Measurements from ENCODE around the gene TSC22D1. TPM values are rescaled to one million over a fixed set of nuclear protein-coding genes. Genes with fewer than 3 reads are reported as not detected.
"Not testable (repeated sequence)": the region's sequence is repeated elsewhere in the genome, so short reads cannot be mapped to it uniquely, and the experiment has no call there.

Gene TSC22D1
- total RNA-seq, 1 donor from 2014 or later: 70.0 TPM

DNA sequence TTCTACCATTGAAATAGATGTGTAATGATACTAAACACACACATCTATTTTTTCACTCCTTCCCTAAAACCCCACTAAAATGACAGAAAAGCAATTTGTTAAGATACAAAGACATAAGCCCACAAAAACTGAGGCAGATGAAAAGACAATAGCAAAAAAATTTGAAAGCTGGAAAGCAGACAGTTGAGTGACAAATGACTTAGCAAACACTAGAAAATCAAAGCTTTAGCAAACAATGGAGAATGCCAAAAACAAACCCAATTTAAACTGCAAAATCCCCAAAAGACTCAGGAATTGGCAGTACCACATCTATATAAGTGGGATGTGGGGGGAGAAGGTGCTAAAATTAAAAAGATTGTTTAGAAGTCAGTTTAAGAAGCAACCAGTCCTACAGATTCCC, 9.5 kb downstream of the TSC22D1 start:
- Histone ChIP-seq H3K4me3 (ENCODE audit: low read depth, low read length) (no peak overlapping the region), H3K27me3 (ENCODE audit: control insufficient read depth, insufficient read depth, low read length) (no peaks in the 10 kb centered on the region), H3K36me3 (ENCODE audit: control insufficient read depth, insufficient read depth, low read length) (no peaks in the 10 kb centered on the region)
- DNase-seq (ENCODE audit: low read depth): no peak
- TF ChIP-seq, protein P1, sequence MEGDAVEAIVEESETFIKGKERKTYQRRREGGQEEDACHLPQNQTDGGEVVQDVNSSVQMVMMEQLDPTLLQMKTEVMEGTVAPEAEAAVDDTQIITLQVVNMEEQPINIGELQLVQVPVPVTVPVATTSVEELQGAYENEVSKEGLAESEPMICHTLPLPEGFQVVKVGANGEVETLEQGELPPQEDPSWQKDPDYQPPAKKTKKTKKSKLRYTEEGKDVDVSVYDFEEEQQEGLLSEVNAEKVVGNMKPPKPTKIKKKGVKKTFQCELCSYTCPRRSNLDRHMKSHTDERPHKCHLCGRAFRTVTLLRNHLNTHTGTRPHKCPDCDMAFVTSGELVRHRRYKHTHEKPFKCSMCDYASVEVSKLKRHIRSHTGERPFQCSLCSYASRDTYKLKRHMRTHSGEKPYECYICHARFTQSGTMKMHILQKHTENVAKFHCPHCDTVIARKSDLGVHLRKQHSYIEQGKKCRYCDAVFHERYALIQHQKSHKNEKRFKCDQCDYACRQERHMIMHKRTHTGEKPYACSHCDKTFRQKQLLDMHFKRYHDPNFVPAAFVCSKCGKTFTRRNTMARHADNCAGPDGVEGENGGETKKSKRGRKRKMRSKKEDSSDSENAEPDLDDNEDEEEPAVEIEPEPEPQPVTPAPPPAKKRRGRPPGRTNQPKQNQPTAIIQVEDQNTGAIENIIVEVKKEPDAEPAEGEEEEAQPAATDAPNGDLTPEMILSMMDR (IDR thresholded peaks at IDR 0.05; ENCODE audit: insufficient read depth, low read length, poor library complexity, severe bottlenecking): no peak

DNA sequence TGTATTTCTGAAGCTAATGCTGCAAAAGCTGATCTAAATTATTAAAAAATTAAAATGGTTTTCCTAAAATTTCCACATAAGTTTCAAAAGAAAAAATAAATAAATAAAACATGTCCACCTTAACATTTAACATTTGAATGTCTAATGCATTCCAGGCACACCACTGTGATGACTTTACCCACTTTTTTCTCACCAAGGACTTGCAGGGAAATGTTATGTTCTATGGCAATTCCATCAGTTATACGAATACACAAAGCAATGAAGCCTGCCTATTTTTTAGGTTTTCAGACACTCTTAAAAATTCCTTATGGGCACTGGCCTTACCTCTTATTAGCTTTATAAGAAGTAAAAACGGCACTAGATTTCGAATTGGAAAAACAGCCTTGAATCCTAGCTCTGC, 10.2 kb downstream of the TSC22D1 start:
- DNase-seq (ENCODE audit: low read depth): no peak
- Histone ChIP-seq H3K36me3 (ENCODE audit: control insufficient read depth, insufficient read depth, low read length) (no peaks in the 10 kb centered on the region), H3K27me3 (ENCODE audit: control insufficient read depth, insufficient read depth, low read length) (no peaks in the 10 kb centered on the region), H3K4me3 (ENCODE audit: low read depth, low read length) (no peak overlapping the region)
- TF ChIP-seq, protein P1 (IDR thresholded peaks at IDR 0.05; ENCODE audit: insufficient read depth, low read length, poor library complexity, severe bottlenecking): no peak

DNA sequence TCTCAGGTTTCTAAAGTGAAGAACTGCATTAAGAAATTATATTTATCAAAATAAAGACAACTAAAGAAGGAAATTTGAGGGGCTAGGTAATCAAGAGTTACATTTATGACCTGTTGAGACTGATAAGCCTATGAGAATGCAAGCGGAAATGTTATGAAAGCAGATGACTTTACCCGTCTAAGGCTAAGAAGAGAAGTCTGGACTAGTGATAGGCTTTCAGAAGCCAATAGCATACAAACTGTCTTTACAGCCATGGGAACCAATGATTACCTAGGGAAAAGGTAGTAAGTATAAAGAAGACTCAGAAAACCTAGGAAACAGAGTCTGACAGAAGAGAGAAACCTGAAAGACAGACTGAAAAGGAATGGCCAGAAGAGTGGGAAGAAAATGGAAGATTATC, 11.2 kb downstream of the TSC22D1 start:
- no peaks in the 10 kb centered on the region for H3K36me3 ChIP-seq (ENCODE audit: control insufficient read depth, insufficient read depth, low read length)
- DNase-seq (ENCODE audit: low read depth): no peak
- H3K4me3 ChIP-seq (ENCODE audit: low read depth, low read length): no peak overlapping the region
- H3K27me3 ChIP-seq (ENCODE audit: control insufficient read depth, insufficient read depth, low read length): no peaks in the 10 kb centered on the region
- TF ChIP-seq, protein P1 (IDR thresholded peaks at IDR 0.05; ENCODE audit: insufficient read depth, low read length, poor library complexity, severe bottlenecking): no peak

DNA sequence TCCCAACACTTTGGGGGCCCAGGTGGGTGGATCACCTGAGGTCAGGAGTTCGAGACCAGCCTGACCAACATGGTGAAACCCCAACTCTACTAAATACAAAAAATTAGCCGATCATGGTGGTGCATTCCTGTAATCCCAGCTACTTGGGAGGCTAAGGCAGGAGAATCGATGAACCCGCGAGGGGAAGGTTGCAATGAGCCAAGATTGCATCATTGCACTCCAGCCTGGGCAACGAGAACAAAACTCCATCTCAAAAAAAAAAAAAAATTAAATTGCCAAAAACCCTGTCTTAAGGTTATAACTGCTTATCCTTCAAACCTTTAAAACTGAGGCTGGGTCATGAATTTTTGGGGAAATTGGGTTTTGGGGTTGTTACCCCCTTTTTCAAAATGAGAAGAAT, 13.3 kb downstream of the TSC22D1 start:
- H3K4me3 ChIP-seq (ENCODE audit: low read depth, low read length); H3K27me3 ChIP-seq (ENCODE audit: control insufficient read depth, insufficient read depth, low read length); DNase-seq (ENCODE audit: low read depth); H3K36me3 ChIP-seq (ENCODE audit: control insufficient read depth, insufficient read depth, low read length): not testable (repeated sequence)

DNA sequence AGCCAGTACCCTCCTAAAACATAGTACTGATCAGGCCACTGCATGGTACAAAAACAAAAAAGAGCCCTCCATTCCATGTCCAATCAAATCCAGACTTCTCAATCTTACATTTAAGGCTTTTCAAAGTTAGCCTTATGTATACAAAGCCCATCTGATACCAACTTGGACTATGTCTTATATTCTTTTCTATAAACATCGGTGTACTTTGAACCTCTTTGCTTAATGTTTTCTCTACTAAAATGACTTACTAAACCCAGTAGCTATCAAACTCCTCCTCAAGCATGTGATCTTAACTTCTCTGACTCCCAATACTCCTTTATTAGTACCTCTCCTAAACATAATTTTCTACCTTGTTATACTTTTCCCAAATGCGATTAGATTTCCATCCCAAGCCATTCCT, 14.8 kb downstream of the TSC22D1 start:
- H3K27me3 ChIP-seq (ENCODE audit: control insufficient read depth, insufficient read depth, low read length): no peaks in the 10 kb centered on the region
- TF ChIP-seq, protein P1 (IDR thresholded peaks at IDR 0.05; ENCODE audit: insufficient read depth, low read length, poor library complexity, severe bottlenecking): no peak
- H3K4me3 ChIP-seq (ENCODE audit: low read depth, low read length): no peak overlapping the region
- H3K36me3 ChIP-seq (ENCODE audit: control insufficient read depth, insufficient read depth, low read length): no peaks in the 10 kb centered on the region
- no peak for DNase-seq (ENCODE audit: low read depth)

DNA sequence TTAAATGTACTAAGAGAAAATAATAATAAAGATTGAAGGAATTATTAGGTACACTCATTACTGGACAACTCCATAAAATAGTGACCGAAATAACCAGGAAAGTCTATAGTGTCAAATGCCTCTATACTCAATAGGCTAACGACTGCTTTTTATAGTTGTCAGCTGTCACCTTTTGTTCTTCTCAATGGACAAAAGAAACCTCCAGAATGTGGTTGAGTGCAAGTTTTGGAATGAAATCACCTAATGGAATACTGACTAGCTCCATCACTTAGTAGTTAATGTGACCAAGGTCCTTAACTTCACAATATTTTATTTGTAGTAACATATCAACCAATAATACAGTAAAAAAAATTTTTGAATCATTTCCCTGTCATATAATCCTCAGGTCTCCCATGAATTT, 18.1 kb downstream of the TSC22D1 start:
- H3K27me3 ChIP-seq (ENCODE audit: control insufficient read depth, insufficient read depth, low read length): no peaks in the 10 kb centered on the region
- H3K36me3 ChIP-seq (ENCODE audit: control insufficient read depth, insufficient read depth, low read length): no peaks in the 10 kb centered on the region
- H3K4me3 ChIP-seq (ENCODE audit: low read depth, low read length): no peak overlapping the region
- DNase-seq (ENCODE audit: low read depth): no peak
- TF ChIP-seq, protein P1 (IDR thresholded peaks at IDR 0.05; ENCODE audit: insufficient read depth, low read length, poor library complexity, severe bottlenecking): no peak

Measured in kidney epithelial cell (primary cell).